A549 (cell line): ENCODE data around the gene MT2A.

Experiments used
- CEBPB ChIP-seq, 2 experiments: fragments of >200 bp in 1 of 2; sonication (Bioruptor Twin) in 1 of 2; formaldehyde crosslinking in 1 of 2; IDR thresholded peaks; 2 replicates each; pipeline ENCODE4 v1.6.1; 2012 to 2016
- EP300 ChIP-seq, 2 experiments: fragments of >200 bp; sonication (Bioruptor Twin); formaldehyde crosslinking; IDR thresholded peaks; 2 replicates in 1 of 2; 3 replicates in 1 of 2; pipeline ENCODE4 v1.6.1; 2016 to 2017
- JUN ChIP-seq, 2 experiments: fragments of >200 bp; sonication (Bioruptor Twin); formaldehyde crosslinking; IDR thresholded peaks; 2 replicates in 1 of 2; 3 replicates in 1 of 2; pipeline ENCODE4 v1.6.1; 2016 to 2017
- POLR2A ChIP-seq: IDR thresholded peaks from 2 replicates; pipeline ENCODE4 v1.6.1; 2012; ENCODE audit warnings: mild to moderate bottlenecking, low read length
- SMC3 ChIP-seq: fragments of >200 bp; sonication (Bioruptor Twin); formaldehyde crosslinking; IDR thresholded peaks from 3 replicates; pipeline ENCODE4 v1.6.1; 2018; ENCODE audit warnings: inconsistent platforms
- TP53 ChIP-seq: fragments of 250-450 bp; sonication (Bioruptor Pico); IDR thresholded peaks from 2 replicates; pipeline ENCODE4 v1.5.0; 2021; ENCODE audit warnings: mild to moderate bottlenecking, moderate library complexity
- ZNF302 ChIP-seq: fragments of 250-450 bp; sonication (Bioruptor Pico); IDR thresholded peaks from 2 replicates; pipeline ENCODE4 v1.9.0; 2021; ENCODE audit warnings: inconsistent platforms, mild to moderate bottlenecking, moderate library complexity
- TF ChIP-seq, protein P1 (sequence below): IDR thresholded peaks from 2 replicates; pipeline ENCODE4 v1.6.1; 2012
- TF ChIP-seq, protein P2 (sequence below): fragments of >200 bp; sonication (Bioruptor Twin); formaldehyde crosslinking; IDR thresholded peaks from 3 replicates; pipeline ENCODE4 v1.5.1; 2016
- TF ChIP-seq, protein P3 (sequence below): IDR thresholded peaks from 2 replicates; pipeline ENCODE4 v1.6.1; 2012

DNA sequence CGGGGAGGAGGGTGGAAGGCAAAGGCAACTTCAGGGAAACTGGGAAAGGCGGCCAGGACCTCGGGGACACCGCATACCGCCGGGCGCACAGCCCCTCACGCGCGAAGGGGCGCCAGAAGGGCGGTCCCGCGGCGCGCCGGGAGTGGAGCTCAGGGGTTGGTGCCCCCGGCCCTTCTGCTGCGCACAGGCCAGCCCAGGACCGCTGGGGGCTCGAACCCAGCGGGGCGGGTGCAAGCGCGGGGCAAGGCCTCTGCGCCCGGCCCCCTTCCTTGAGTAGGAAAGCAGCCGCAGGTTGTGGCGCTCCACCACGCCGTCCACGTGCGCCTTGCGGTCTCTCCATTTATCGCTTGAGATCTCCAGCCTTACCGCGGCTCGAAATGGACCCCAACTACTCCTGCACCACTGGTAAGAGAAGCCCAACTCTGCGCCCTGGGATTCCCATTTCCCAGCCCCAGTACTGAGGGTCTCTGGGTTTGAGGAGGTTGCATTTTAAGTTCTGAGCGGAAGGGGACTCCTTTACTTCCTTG is 27.1 kb downstream of the MT2A start:
- TF ChIP-seq, protein P1, sequence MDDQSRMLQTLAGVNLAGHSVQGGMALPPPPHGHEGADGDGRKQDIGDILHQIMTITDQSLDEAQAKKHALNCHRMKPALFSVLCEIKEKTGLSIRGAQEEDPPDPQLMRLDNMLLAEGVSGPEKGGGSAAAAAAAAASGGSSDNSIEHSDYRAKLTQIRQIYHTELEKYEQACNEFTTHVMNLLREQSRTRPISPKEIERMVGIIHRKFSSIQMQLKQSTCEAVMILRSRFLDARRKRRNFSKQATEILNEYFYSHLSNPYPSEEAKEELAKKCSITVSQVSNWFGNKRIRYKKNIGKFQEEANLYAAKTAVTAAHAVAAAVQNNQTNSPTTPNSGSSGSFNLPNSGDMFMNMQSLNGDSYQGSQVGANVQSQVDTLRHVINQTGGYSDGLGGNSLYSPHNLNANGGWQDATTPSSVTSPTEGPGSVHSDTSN, result no peak
- TF ChIP-seq EP300 (IDR thresholded peaks at IDR 0.05) (no peak), SMC3 (no peak), ZNF302 (CRISPR knock-in tag) (no peak), JUN (IDR thresholded peaks at IDR 0.05) (no peak), CEBPB (IDR thresholded peaks at IDR 0.05) (no peak), POLR2A (no peak), TP53 (CRISPR knock-in tag) (no peak)
- TF ChIP-seq, protein P2, sequence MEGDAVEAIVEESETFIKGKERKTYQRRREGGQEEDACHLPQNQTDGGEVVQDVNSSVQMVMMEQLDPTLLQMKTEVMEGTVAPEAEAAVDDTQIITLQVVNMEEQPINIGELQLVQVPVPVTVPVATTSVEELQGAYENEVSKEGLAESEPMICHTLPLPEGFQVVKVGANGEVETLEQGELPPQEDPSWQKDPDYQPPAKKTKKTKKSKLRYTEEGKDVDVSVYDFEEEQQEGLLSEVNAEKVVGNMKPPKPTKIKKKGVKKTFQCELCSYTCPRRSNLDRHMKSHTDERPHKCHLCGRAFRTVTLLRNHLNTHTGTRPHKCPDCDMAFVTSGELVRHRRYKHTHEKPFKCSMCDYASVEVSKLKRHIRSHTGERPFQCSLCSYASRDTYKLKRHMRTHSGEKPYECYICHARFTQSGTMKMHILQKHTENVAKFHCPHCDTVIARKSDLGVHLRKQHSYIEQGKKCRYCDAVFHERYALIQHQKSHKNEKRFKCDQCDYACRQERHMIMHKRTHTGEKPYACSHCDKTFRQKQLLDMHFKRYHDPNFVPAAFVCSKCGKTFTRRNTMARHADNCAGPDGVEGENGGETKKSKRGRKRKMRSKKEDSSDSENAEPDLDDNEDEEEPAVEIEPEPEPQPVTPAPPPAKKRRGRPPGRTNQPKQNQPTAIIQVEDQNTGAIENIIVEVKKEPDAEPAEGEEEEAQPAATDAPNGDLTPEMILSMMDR, result no peak
- TF ChIP-seq, protein P3, sequence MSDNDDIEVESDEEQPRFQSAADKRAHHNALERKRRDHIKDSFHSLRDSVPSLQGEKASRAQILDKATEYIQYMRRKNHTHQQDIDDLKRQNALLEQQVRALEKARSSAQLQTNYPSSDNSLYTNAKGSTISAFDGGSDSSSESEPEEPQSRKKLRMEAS, result no peak
